Activated gamma-delta T cell treated with Interleukin-2 at 50 U/mL for 16 hours (primary cell): Measurements from ENCODE around the gene CAPN15.

Experiments used
- DNase-seq: peaks from one replicate; pipeline ENCODE4 v3.0.0-alpha.2; 2020

Gene CAPN15

GRCh38 chr16:563072-563644 lies 35.6 kb downstream of the CAPN15 start:
- no peak for DNase-seq

- no peak for DNase-seq
Observed at GRCh38 chr16:564690-565418, 37.3 kb downstream of the CAPN15 start.

DNA sequence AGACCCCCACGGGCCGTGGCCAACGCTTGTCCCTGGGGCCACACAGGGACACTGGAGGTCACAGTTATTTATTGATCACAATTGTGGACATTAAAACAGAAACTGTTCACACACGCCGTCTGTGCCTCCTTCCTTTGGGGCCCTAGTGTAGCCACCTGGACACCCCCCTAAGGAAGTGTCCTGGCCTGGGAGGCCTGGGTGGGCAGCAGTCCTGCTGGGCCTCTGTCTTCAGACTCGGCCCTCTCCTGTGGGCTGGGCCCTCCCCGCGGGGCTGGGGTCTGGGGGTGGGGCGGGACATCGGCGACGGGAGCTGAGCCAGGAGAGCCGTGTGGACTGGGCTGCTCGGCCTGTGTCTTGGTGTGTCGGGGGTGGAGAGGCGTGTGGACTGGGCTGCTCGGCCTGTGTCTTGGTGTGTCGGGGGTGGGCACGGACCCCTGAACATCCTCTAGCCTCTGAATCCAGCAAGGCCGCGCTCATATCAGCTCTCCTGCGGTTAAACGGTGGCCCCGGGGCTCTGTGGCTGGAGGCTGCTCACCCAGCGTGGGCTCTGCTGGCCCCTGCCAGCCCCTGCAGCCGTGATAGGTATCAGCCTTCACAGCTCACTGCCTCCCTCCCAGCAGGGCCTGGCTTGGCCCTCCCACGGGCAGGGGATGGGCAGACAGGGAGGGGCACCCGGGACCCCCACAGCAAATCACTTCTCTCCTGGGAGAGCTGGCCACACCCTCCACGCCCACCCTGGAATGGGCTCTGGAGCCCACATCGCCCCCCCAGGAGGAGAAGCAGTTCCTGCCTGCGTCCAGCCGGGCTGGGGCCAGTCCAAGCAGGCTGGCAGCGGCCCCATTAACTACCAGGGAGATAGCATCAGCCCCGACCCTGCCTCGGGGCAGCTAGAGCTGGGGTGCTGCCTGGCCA lies 38.2 kb downstream of the CAPN15 start:
- no peak for DNase-seq

DNA sequence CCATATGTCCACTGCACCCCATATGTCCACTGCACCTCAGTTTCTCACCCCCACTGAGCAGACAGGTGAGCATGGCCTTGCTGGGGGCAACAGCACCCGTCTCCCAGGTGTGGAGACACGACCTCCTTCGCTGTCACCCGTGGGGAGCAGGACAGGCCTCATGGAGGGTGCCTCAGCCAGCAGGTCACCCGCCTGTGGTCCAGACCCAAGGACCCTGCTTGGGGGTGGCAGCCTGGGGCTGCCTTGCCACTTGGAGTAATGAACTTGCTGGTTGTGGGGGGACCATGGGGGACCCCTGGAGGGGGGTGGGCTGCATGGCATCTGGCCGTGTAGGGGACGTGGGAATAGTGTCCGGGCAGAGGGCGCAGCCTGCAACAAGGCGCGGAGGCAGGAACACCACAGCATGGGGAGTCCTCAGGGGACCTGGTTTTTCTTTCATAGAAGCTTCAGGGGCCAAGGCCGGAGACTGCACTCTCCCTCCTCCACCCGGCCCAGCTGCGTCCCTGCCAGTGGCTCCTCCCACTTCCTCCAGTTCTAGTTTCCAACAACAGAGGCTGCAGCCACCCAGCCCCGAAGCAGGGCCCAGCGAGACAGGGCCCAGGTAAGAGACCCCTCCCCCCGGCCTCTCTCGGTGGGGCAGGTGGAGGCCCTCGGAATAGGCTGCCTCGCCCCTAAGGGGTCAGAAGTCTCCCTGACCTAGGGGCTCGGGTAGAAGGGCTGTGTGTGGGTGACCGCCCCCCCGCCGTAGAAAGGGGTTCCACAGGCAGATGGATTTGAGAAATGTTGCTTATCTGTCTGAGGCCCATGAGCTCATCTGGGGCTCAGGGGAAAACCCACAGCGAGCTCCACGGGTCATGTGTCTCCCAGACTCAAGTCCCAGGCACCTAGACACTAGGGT lies 39.2 kb downstream of the CAPN15 start, which contains the start of gene NHLRC4:
NHLRC4 (plus strand) TSS at position 531 of the 898 bp plus-strand sequence. CDS start 1,043 bp downstream, outside the sequence.
- peak; percentile 53 for DNase-seq

GRCh38 chr16:567373-568256 lies 40.1 kb downstream of the CAPN15 start:
- no peak for DNase-seq

GRCh38 chr16:568401-569258 lies 41.1 kb downstream of the CAPN15 start:
- no peak for DNase-seq

DNA sequence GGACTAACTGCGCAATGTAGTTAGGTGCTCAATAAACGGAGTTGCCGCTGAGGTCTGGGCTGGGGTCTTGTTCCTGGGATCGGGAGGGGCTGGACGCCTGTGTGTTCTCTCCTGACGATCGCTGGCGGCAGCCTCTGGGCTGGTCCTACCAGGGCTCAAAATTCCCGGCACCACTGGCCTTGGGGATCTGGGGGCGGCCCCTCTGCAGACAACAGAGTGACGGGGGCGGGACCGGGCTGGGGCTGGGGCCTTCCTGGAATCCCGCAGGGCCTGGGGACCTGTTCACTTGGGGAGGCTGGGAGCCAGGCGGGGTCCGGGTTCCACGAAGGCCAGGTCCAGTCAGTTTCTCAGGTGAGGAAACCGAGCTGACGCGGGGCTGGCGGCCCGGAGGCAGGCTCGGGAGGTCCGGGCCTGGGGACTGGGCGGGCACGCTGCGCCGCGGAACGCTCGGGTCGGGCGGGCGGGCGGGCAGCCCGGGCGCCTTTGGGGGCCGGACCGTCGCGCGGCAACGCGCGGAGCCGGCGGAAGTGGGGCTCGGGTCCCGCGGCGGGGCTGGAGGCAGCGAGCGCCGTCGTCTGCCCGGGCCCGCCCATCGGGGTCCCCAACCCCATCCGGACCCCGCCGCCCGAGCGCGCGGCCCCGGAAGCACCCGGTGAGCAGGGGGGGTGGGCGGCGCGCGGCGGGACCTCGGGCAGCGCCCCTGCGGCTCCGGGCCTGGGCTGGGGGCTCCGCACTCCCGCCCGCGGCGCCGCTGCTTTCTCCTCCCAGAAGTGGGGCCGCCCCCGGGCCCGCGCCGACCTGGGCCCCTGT lies 42.1 kb downstream of the CAPN15 start, which contains the start of gene PIGQ:
PIGQ (plus strand) TSS at position 524 of the 810 bp plus-strand sequence. CDS start 4,107 bp downstream, outside the sequence.
- peak; percentile 52 for DNase-seq

- DNase-seq, result no peak
Observed at GRCh38 chr16:572865-573650, 45.5 kb downstream of the CAPN15 start.

DNA sequence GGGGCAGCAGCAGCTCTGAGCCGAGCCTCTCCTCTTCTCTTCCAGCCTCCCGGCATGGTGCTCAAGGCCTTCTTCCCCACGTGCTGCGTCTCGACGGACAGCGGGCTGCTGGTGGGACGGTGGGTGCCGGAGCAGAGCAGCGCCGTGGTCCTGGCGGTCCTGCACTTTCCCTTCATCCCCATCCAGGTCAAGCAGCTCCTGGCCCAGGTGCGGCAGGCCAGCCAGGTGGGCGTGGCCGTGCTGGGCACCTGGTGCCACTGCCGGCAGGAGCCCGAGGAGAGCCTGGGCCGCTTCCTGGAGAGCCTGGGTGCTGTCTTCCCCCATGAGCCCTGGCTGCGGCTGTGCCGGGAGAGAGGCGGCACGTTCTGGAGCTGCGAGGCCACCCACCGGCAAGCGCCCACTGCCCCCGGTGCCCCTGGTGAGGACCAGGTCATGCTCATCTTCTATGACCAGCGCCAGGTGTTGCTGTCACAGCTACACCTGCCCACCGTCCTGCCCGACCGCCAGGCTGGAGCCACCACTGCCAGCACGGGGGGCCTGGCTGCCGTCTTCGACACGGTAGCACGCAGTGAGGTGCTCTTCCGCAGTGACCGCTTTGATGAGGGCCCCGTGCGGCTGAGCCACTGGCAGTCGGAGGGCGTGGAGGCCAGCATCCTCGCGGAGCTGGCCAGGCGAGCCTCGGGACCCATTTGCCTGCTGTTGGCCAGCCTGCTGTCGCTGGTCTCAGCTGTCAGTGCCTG lies 46.7 kb downstream of the CAPN15 start:
- DNase-seq, result no peak

GRCh38 chr16:575354-576196 lies 48.1 kb downstream of the CAPN15 start:
- no peak for DNase-seq

DNA sequence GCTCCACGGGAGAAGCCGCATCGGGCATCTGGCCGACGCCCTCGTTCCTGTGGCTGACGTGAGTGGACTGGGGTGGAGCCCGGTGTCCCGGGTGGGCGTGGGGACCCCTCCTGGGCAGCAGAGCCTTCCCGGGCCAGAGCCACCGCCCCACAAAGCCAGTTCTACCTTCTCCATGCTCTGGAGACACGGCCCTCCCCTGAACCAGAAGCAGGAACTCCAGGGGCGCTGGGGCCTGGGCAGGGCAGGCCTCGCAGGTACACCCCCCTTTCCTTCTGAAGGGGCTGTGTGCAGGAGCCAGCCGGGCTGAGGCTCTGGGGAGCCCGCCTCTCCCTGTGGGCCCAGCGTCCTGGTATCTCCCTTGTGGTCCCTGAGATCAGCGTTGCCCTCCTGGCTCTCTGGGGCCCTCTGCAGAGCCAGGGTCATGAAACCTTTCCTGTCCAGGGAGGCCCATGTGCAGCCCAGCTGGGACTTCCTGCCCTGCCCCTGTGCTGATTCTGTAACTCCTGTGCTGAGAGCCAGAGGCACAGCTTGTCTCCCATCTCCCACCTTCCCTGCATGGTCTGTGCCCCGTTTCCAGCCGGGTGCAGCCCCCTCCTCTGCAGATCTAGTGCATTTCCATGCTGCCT lies 48.8 kb downstream of the CAPN15 start:
- DNase-seq, result no peak

- no peak for DNase-seq
Observed at GRCh38 chr16:576823-577201, 49.3 kb downstream of the CAPN15 start.

- no peak for DNase-seq
Observed at GRCh38 chr16:577796-578195, 50.3 kb downstream of the CAPN15 start.

GRCh38 chr16:578232-578869 lies 50.8 kb downstream of the CAPN15 start:
- DNase-seq, result no peak

DNA sequence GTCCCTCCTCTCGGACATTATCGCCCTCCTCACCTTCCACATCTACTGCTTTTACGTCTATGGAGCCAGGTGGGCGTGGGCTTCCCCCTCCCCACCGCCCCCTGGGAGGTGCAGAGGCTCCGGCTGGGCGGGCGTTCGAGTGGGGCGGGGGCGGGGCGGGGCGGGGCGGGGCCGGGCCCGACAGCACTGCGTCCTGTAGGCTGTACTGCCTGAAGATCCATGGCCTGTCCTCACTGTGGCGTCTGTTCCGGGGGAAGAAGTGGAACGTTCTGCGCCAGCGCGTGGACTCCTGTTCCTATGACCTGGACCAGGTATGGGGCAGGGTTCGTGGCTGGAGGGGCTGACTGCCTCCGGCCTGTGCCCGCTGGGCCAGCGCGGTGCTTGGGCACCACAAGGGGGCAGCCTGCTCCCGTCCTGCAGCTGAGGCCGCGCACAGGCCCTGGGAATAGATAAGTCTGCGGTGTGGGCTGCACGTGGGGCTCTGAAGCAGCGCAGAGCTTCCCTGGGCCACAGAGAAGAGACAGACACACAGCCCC lies 51.4 kb downstream of the CAPN15 start:
- DNase-seq, result peak; percentile 30
